A549 (cell line): Measurements from ENCODE around the gene RILPL2.

ENCODE experiments used
- CTCF ChIP-seq: fragments of >200 bp; sonication (Bioruptor Twin); formaldehyde crosslinking; IDR thresholded peaks from 3 replicates; pipeline ENCODE4 v1.5.1; 2016
- ELK1 ChIP-seq: fragments of 150-350 bp; IDR thresholded peaks from 2 replicates; pipeline ENCODE4 v1.6.1; 2014; ENCODE audit warnings: low read depth, mild to moderate bottlenecking, low read length
- MAX ChIP-seq: IDR thresholded peaks from 2 replicates; pipeline ENCODE4 v1.6.1; 2012
- MYC ChIP-seq: IDR thresholded peaks from 2 replicates; pipeline ENCODE4 v1.6.1; 2012; ENCODE audit warnings: mild to moderate bottlenecking, inconsistent platforms, low read length, improper control_type of control experiment, borderline replicate concordance
- PHF8 ChIP-seq: fragments of 200-600 bp; sonication (generic); IDR thresholded peaks from 2 replicates; pipeline ENCODE4 v1.6.1; 2016; ENCODE audit warnings: low read depth, mild to moderate bottlenecking, antibody characterized with exemption, moderate library complexity, borderline replicate concordance
- POLR2A ChIP-seq: IDR thresholded peaks from 2 replicates; pipeline ENCODE4 v1.6.1; 2012; ENCODE audit warnings: mild to moderate bottlenecking, low read length
- RFX5 ChIP-seq: fragments of 450-650 bp; IDR thresholded peaks from 2 replicates; pipeline ENCODE4 v1.7.1; 2014; ENCODE audit warnings: antibody characterized with exemption, mild to moderate bottlenecking, moderate library complexity

- no peak for TF ChIP-seq CTCF
- TF ChIP-seq RFX5 = no peak
- TF ChIP-seq PHF8 = no peak
- no peak for TF ChIP-seq MYC
- no peak for TF ChIP-seq POLR2A
- no peak for TF ChIP-seq ELK1
- TF ChIP-seq MAX = no peak
Measured at GRCh38 chr12:123390498-123391426, 45.7 kb downstream of the RILPL2 start.
